Neural cell (in vitro differentiated cells): ENCODE measurements around the gene CD3G. TPM values are rescaled to one million over a fixed set of nuclear protein-coding genes. Genes with fewer than 3 reads are reported as not detected.

Experiments
- H2AFZ ChIP-seq: fragments of 200-600, 300-800 bp; sonication (generic), shearing (Covaris generic); 2 replicates; pipeline ENCODE4 v1.6.0; 2014; ENCODE audit warnings: low read depth, mild to moderate bottlenecking, antibody characterized with exemption, low read length, moderate library complexity
- H3F3A ChIP-seq: fragments of 200-600 bp; shearing (Covaris generic); 2 replicates; pipeline ENCODE4 v1.6.1; 2016; ENCODE audit warnings: mild to moderate bottlenecking, moderate library complexity, mixed read lengths, antibody characterized with exemption, low read length; ENCODE audit not compliant: insufficient read depth, poor library complexity, severe bottlenecking
- H3K27ac ChIP-seq: fragments of 200-600, 300-800 bp; sonication (generic), shearing (Covaris generic); 2 replicates; pipeline ENCODE4 v1.5.1; 2014; ENCODE audit warnings: mild to moderate bottlenecking, low read length, moderate library complexity
- H3K27me3 ChIP-seq: fragments of 300-800, 200-600 bp; sonication (generic), shearing (Covaris generic); 2 replicates; pipeline ENCODE4 v1.6.0; 2014; ENCODE audit warnings: mild to moderate bottlenecking, low read depth, low read length, moderate library complexity; ENCODE audit not compliant: insufficient read depth
- H3K36me3 ChIP-seq: fragments of 300-800, 200-600 bp; sonication (generic), shearing (Covaris generic); 2 replicates; pipeline ENCODE4 v1.5.1; 2014; ENCODE audit warnings: mild to moderate bottlenecking, antibody characterized with exemption, low read length, moderate library complexity; ENCODE audit not compliant: insufficient read depth
- H3K4me2 ChIP-seq: fragments of 300-800, 200-600 bp; sonication (generic), shearing (Covaris generic); 2 replicates; pipeline ENCODE4 v1.6.0; 2014; ENCODE audit warnings: mild to moderate bottlenecking, low read length
- H3K4me3 ChIP-seq: fragments of 300-800, 200-600 bp; sonication (generic), shearing (Covaris generic); 2 replicates; pipeline ENCODE4 v1.5.1; 2014; ENCODE audit warnings: mild to moderate bottlenecking, low read length, moderate library complexity
- H3K79me2 ChIP-seq: fragments of 200-600 bp; shearing (Covaris generic); replicated peaks from 2 replicates; pipeline ENCODE4 v1.6.0; 2014; ENCODE audit warnings: mild to moderate bottlenecking, low read length, moderate library complexity; ENCODE audit not compliant: insufficient read depth
- H3K9ac ChIP-seq: fragments of 300-800, 200-600 bp; sonication (generic), shearing (Covaris generic); 2 replicates; pipeline ENCODE4 v1.6.1; 2016; ENCODE audit warnings: mild to moderate bottlenecking, low read length, mixed read lengths
- H3K9me2 ChIP-seq: fragments of 200-600 bp; shearing (Covaris generic); 2 replicates; pipeline ENCODE4 v1.6.1; 2016; ENCODE audit warnings: mild to moderate bottlenecking, low read length, mixed read lengths; ENCODE audit not compliant: insufficient read depth
- H3K9me3 ChIP-seq: fragments of 200-600, 300-800 bp; sonication (generic), shearing (Covaris generic); 2 replicates; pipeline ENCODE4 v1.6.1; 2016; ENCODE audit warnings: mild to moderate bottlenecking, mixed run types, low read length, moderate library complexity, mixed read lengths
- H4K20me1 ChIP-seq: fragments of 200-600 bp; shearing (Covaris generic); 2 replicates; pipeline ENCODE4 v1.6.1; 2016; ENCODE audit warnings: mild to moderate bottlenecking, mixed run types; ENCODE audit not compliant: insufficient read depth
- EP300 ChIP-seq: fragments of 450-650 bp; conservative IDR thresholded peaks from 2 replicates; pipeline ENCODE4 v1.6.1; 2014; ENCODE audit warnings: antibody characterized with exemption, mild to moderate bottlenecking, moderate library complexity; ENCODE audit not compliant: poor library complexity, severe bottlenecking
- EZH2 ChIP-seq: fragments of 200-600, 300-800 bp; shearing (Covaris generic), sonication (generic); IDR thresholded peaks from 2 replicates; pipeline ENCODE4 v1.6.1; 2014; ENCODE audit warnings: antibody characterized with exemption, low read length, borderline replicate concordance, mild to moderate bottlenecking; ENCODE audit not compliant: insufficient read depth, poor library complexity, severe bottlenecking
- MXI1 ChIP-seq: fragments of 450-650 bp; conservative IDR thresholded peaks from 2 replicates; pipeline ENCODE4 v1.6.1; 2014; ENCODE audit warnings: antibody characterized with exemption, mild to moderate bottlenecking; ENCODE audit not compliant: poor library complexity, severe bottlenecking
- POLR2AphosphoS5 ChIP-seq: IDR thresholded peaks from 2 replicates; pipeline ENCODE4 v1.6.1; 2012
- RAD21 ChIP-seq: fragments of 450-650 bp; conservative IDR thresholded peaks from 2 replicates; pipeline ENCODE4 v1.6.1; 2014; ENCODE audit warnings: antibody characterized with exemption, mild to moderate bottlenecking, moderate library complexity
- SMC3 ChIP-seq: fragments of 450-650 bp; conservative IDR thresholded peaks from 2 replicates; pipeline ENCODE4 v1.6.1; 2014; ENCODE audit warnings: antibody characterized with exemption, mild to moderate bottlenecking, moderate library complexity; ENCODE audit not compliant: poor library complexity
- TAF1 ChIP-seq: IDR thresholded peaks from 2 replicates; pipeline ENCODE4 v1.6.1; 2012; ENCODE audit warnings: low read depth
- polyA plus RNA-seq: library from polyadenylated mRNA; depleted of rRNA; stranded (reverse); fragments of >200 nt; gene quantifications from 2 replicates; pipeline ENCODE4 v1.2.3, GENCODE V29; 2014
- TF ChIP-seq, protein P1 (sequence below): IDR thresholded peaks from 2 replicates; pipeline ENCODE4 v1.6.1; 2012; ENCODE audit warnings: borderline replicate concordance
- TF ChIP-seq, protein P2 (sequence below): fragments of 450-650 bp; IDR thresholded peaks from 2 replicates; pipeline ENCODE4 v1.5.1; 2014; ENCODE audit warnings: antibody characterized with exemption, mild to moderate bottlenecking, moderate library complexity; ENCODE audit not compliant: poor library complexity, severe bottlenecking

CD3G gene
- polyA plus RNA-seq, 1 donor from 2014 or later: not detected

DNA sequence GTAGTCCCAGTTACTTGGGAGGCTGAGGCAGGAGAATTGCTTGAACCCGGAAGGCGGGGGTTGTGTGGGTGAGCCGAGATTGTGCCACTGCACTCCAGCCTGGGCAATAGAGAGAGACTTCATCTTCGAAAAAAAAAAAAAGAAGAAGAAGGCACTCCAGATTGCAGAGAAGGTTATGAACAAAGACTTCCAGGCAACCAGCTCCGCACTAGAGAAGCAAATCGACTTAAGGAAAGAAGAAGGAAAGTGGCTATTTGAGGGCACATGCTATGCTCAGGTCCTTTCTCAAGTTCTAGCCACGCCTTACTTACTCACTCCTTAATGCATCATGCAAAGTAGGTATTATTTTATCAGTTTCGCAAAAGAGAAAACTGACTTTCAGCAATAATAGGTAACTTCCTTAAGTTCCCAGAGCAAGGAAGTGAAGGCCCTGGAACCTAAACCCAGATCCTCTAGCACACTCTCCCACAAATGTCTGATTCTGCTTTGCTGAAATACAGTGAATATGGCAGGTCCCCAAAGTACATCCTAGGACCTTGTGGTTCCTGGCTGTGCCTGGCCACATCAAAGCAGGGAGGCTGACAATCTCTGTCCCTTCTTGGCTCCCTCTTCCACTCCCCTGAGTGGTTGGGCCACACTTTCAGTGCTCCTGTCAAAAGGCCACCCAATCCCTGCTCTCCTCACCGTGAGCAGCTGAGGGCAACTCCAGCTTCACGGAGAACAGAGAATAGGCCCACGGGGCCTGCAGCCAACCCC, 25.4 kb upstream of the CD3G start:
- Histone ChIP-seq H2AFZ (no peak overlapping the region), H3K9me2 (no peaks in the 10 kb centered on the region), H3F3A (no peaks in the 10 kb centered on the region), H3K36me3 (no peaks in the 10 kb centered on the region), H3K27ac (no peak overlapping the region), H3K4me3 (no peak overlapping the region), H3K79me2 (no peaks in the 10 kb centered on the region), H3K9ac (no peak overlapping the region), H3K27me3 (no peaks in the 10 kb centered on the region), H3K9me3 (no peaks in the 10 kb centered on the region), H3K4me2 (no peak overlapping the region), H4K20me1 (no peaks in the 10 kb centered on the region)
- TF ChIP-seq POLR2AphosphoS5 (no peak), EZH2 (no peak), TAF1 (no peak)

DNA sequence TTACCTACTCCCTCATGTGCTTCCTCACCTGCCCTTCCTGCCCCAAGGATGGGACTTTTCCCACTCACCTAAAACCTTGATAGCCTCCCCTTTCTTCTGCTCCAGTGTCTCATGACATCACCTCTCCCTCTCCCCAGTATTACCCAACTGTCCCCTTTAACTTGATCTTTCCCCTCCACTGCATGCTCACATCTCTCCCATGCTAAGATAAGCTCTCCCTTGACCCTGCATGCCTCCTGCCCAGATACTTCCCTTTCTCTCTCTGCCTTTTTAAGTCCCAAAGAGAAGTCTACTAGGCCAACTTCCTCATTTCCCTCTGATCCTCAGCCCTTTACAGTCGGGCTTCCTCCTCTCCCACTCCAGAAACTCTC, 24.8 kb upstream of the CD3G start:
- Histone ChIP-seq H3K27me3 (no peaks in the 10 kb centered on the region), H3K27ac (no peak overlapping the region), H3F3A (no peaks in the 10 kb centered on the region), H3K79me2 (no peaks in the 10 kb centered on the region), H3K36me3 (no peaks in the 10 kb centered on the region), H2AFZ (no peak overlapping the region), H3K9ac (no peak overlapping the region), H4K20me1 (no peaks in the 10 kb centered on the region), H3K9me2 (no peaks in the 10 kb centered on the region), H3K4me3 (no peak overlapping the region), H3K9me3 (no peaks in the 10 kb centered on the region), H3K4me2 (no peak overlapping the region)
- TF ChIP-seq, protein P1, sequence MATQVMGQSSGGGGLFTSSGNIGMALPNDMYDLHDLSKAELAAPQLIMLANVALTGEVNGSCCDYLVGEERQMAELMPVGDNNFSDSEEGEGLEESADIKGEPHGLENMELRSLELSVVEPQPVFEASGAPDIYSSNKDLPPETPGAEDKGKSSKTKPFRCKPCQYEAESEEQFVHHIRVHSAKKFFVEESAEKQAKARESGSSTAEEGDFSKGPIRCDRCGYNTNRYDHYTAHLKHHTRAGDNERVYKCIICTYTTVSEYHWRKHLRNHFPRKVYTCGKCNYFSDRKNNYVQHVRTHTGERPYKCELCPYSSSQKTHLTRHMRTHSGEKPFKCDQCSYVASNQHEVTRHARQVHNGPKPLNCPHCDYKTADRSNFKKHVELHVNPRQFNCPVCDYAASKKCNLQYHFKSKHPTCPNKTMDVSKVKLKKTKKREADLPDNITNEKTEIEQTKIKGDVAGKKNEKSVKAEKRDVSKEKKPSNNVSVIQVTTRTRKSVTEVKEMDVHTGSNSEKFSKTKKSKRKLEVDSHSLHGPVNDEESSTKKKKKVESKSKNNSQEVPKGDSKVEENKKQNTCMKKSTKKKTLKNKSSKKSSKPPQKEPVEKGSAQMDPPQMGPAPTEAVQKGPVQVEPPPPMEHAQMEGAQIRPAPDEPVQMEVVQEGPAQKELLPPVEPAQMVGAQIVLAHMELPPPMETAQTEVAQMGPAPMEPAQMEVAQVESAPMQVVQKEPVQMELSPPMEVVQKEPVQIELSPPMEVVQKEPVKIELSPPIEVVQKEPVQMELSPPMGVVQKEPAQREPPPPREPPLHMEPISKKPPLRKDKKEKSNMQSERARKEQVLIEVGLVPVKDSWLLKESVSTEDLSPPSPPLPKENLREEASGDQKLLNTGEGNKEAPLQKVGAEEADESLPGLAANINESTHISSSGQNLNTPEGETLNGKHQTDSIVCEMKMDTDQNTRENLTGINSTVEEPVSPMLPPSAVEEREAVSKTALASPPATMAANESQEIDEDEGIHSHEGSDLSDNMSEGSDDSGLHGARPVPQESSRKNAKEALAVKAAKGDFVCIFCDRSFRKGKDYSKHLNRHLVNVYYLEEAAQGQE: no peak
- TF ChIP-seq POLR2AphosphoS5 (no peak), MXI1 (no peak), RAD21 (no peak), TAF1 (no peak), EZH2 (no peak), SMC3 (no peak), EP300 (no peak)
- TF ChIP-seq, protein P2, sequence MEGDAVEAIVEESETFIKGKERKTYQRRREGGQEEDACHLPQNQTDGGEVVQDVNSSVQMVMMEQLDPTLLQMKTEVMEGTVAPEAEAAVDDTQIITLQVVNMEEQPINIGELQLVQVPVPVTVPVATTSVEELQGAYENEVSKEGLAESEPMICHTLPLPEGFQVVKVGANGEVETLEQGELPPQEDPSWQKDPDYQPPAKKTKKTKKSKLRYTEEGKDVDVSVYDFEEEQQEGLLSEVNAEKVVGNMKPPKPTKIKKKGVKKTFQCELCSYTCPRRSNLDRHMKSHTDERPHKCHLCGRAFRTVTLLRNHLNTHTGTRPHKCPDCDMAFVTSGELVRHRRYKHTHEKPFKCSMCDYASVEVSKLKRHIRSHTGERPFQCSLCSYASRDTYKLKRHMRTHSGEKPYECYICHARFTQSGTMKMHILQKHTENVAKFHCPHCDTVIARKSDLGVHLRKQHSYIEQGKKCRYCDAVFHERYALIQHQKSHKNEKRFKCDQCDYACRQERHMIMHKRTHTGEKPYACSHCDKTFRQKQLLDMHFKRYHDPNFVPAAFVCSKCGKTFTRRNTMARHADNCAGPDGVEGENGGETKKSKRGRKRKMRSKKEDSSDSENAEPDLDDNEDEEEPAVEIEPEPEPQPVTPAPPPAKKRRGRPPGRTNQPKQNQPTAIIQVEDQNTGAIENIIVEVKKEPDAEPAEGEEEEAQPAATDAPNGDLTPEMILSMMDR: no peak
